NT2/D1 (cell line): ENCODE measurements around the gene FLAD1.

Source experiments
- SUZ12 ChIP-seq: IDR thresholded peaks from 2 replicates; pipeline ENCODE4 v1.6.1; 2011; ENCODE audit not compliant: insufficient read length, insufficient read depth; ENCODE audit errors: extremely low read depth
- YY1 ChIP-seq: IDR thresholded peaks from 2 replicates; pipeline ENCODE4 v1.6.1; 2011; ENCODE audit not compliant: insufficient read length, insufficient read depth
- ZNF274 ChIP-seq: IDR thresholded peaks from 2 replicates; pipeline ENCODE4 v1.6.1; 2011; ENCODE audit warnings: mild to moderate bottlenecking, low read depth, low read length

DNA sequence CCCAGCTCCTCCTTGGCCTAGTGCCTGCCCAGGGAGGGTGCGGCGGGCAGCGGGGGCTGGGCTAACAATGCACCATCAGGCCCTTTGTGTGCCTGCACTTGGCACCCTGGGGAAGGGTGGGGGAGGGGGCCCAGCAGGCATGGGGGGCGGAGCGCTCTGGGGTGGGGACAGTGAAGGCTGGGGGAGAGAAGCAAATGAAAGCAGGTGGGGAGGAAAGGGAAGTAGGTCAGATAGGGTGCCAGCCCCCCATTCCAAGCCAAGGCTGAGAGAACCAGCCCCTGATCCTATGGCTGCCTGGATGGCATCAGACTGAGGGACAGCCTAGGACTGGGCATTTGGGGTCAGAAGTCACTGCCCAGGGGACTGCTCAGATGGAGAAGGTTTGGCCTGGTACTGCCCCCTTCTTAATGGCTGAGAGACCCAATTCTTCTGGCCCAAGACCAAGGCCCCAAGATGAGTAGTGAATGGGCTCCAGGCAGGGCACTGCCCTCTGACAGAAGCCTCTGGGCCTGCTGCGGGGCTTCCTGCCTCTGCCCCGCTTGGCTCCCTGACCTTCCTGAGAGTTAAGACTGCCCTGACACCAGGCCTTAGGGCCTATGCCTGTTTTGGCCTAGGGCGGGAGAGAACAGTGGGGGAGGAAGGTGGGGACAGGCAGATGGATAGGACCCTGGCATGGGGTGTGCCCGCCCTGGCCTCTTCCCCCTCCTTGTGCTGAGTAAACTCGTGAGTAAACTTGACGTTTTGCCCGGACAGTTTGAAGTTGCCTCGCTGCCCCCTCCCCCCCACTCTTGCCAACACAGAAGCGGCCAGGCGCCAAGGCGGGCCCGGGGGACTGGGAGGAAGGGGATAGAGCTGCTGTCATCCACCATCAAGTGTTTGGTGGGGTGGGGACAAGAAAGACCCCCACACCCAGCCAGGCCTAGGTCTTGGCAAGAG lies 22.2 kb downstream of the FLAD1 start:
- TF ChIP-seq SUZ12 (no peak), YY1 (no peak), ZNF274 (no peak)
